ENCODE measurements around the gene RPL39L.

DNA sequence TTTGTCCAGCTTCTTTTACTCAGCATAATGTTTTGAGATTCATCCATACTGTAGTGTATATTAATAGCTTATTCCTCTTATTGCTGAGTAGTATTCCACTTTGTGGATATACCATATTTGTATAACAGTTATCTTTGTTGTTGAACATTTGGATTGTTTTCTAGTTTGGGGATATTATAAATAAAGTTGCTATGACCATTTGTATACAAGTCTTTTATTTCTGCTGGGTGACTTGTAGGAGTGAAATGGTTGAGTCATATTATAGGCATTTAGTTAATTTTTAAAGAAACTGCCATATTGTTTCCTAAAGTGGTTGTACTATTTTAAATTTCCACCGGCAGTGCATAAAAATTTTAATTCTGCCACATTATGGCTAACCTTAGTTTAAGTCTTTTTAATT lies 53.4 kb downstream of the RPL39L start:
- no peak for TF ChIP-seq YY1 (IDR thresholded peaks at IDR 0.05; ENCODE audit: insufficient read depth, insufficient read length)
- no peak for TF ChIP-seq SUZ12 (IDR thresholded peaks at IDR 0.05; ENCODE audit: extremely low read depth, insufficient read depth, insufficient read length)
- no peak for TF ChIP-seq ZNF274 (IDR thresholded peaks at IDR 0.05; ENCODE audit: low read depth, low read length)
